ENCODE measurements around the gene PCP2.

The PCP2 gene

DNA sequence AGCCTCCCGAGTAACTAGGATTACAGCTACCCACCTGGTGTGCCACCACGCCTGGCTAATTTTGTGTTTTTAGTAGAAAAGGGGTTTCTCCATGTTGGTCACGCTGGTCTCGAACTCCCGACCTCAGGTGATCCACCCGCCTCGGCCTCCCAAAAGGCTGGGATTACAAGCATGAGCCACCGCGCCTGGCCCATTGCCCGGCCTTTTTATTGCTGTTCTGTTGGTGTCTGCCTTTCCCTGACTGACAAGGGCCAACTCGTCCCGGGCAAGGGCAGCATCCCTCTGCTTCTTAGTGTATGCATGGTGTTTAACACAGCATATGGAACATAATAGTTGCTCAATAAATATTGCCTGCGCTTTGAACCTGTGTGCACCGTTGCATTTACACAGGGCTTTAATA lies 29.1 kb upstream of the PCP2 start:
- Histone ChIP-seq H2AFZ (ENCODE audit: low read length) (no peak overlapping the region), H2BK15ac (ENCODE audit: low read length) (no peak overlapping the region), H2AK5ac (ENCODE audit: low read depth, low read length) (no peak overlapping the region), H3K4me1 (ENCODE audit: control insufficient read depth in 2 of 2, insufficient read depth in 1 of 2, low read depth in 1 of 2, low read length in 2 of 2) (no peaks in the 10 kb centered on the region), H3K36me3 (replicated peaks in 1 of 2; ENCODE audit: control insufficient read depth in 2 of 2, insufficient read depth in 2 of 2, low read length in 2 of 2) (no peaks in the 10 kb centered on the region), H2BK120ac (ENCODE audit: low read depth, low read length) (no peak overlapping the region), H3K9ac (ENCODE audit: low read depth, low read length, poor library complexity) (no peak overlapping the region), H3K4ac (ENCODE audit: low read length) (no peak overlapping the region), H2BK5ac (ENCODE audit: low read length) (no peak overlapping the region), H3K79me1 (ENCODE audit: low read depth, low read length) (peaks cover 1% of the 10 kb centered on the region), H3K4me2 (ENCODE audit: insufficient read depth, low read length, poor library complexity, severe bottlenecking) (no peak overlapping the region), H3K14ac (ENCODE audit: low read length) (no peak overlapping the region), H3K4me3 (ENCODE audit: low read length in 2 of 2) (no peak overlapping the region), H2BK12ac (ENCODE audit: low read length) (no peak overlapping the region), H3K18ac (ENCODE audit: low read length) (no peak overlapping the region), H3K23ac (ENCODE audit: low read depth, low read length, poor library complexity) (no peak overlapping the region), H4K91ac (ENCODE audit: low read depth, low read length, poor library complexity) (no peak overlapping the region), H3K27ac (replicated peaks; ENCODE audit: low read length) (no peak overlapping the region), H4K8ac (ENCODE audit: low read depth, low read length) (no peak overlapping the region), H3K27me3 (ENCODE audit: control insufficient read depth in 3 of 3, insufficient read depth in 3 of 3, low read depth in 1 of 3, low read length in 3 of 3) (no peaks in the 10 kb centered on the region), H3K9me3 (replicated peaks in 1 of 2; ENCODE audit: control insufficient read depth in 2 of 2, insufficient read depth in 1 of 2, low read depth in 1 of 2, low read length in 2 of 2) (no peaks in the 10 kb centered on the region)
- DNase-seq (ENCODE audit: low spot score) = no peak
- WGBS, 2 donors (ENCODE audit: extremely low coverage in 2 of 2, insufficient read length in 2 of 2, insufficient replicate concordance in 1 of 2) = no CpG with 5 or more reads among the region's 14 CpGs

DNA sequence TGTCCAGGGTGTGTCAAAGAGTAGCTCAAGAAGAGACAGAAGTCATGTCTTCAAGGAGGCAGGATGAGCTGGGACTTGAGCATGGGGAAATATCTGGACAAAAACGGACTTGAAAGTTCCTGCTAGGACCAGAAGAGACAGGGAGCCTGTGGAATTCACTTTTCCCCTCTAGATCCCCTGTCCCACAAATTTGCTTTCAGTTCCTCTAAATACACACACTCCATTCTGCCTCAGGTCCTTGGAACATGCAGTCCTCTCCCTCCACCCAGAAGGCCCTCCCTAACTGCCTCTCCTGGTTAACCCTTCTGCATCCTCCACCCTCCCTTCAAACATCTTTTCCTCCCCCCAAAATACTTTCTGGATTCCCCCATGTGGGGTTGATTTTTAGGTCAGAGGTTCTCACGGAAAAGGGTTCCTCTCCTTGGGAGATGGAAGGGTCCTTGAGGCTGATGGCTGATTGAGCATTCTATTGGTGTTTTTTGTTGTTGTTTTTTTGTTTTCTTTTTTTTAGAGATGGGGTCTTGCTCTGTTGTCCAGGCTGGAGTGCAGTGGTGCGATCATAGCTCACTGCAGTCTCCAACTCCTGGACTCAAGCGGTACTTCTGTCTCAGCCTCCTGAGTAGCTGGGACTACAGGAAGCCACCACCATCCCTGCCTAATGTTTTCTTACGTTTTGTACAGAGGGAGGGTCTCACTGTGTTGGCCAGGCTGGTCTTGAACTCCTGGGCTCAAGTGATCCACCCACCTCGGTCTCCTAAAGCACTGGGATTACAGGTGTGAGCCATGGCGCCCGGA lies 28.4 kb upstream of the PCP2 start:
- H4K91ac ChIP-seq (ENCODE audit: low read depth, low read length, poor library complexity) = no peak overlapping the region
- H2BK12ac ChIP-seq (ENCODE audit: low read length) = no peak overlapping the region
- peaks cover 0 to 2% of the 10 kb centered on the region in 2 donors for H3K4me1 ChIP-seq (ENCODE audit: control insufficient read depth in 2 of 2, insufficient read depth in 1 of 2, low read depth in 1 of 2, low read length in 2 of 2)
- no peak overlapping the region for H3K27ac ChIP-seq (replicated peaks; ENCODE audit: low read length)
- H3K27me3 ChIP-seq (ENCODE audit: control insufficient read depth in 3 of 3, insufficient read depth in 3 of 3, low read depth in 1 of 3, low read length in 3 of 3) = no peaks in the 10 kb centered on the region
- WGBS, 2 donors (ENCODE audit: extremely low coverage in 2 of 2, insufficient read length in 2 of 2, insufficient replicate concordance in 1 of 2) = no CpG with 5 or more reads among the region's 8 CpGs
- DNase-seq (ENCODE audit: low spot score) = no peak
- H4K8ac ChIP-seq (ENCODE audit: low read depth, low read length) = no peak overlapping the region
- H3K36me3 ChIP-seq (replicated peaks in 1 of 2; ENCODE audit: control insufficient read depth in 2 of 2, insufficient read depth in 2 of 2, low read length in 2 of 2) = no peaks in the 10 kb centered on the region
- H3K18ac ChIP-seq (ENCODE audit: low read length) = no peak overlapping the region
- H3K4me3 ChIP-seq (ENCODE audit: low read length in 2 of 2) = no peak overlapping the region
- no peak overlapping the region for H2BK120ac ChIP-seq (ENCODE audit: low read depth, low read length)
- no peak overlapping the region for H3K4ac ChIP-seq (ENCODE audit: low read length)
- no peak overlapping the region for H2BK15ac ChIP-seq (ENCODE audit: low read length)
- no peak overlapping the region for H2BK5ac ChIP-seq (ENCODE audit: low read length)
- H2AFZ ChIP-seq (ENCODE audit: low read length) = no peak overlapping the region
- no peak overlapping the region for H2AK5ac ChIP-seq (ENCODE audit: low read depth, low read length)
- H3K9ac ChIP-seq (ENCODE audit: low read depth, low read length, poor library complexity) = no peak overlapping the region
- H3K23ac ChIP-seq (ENCODE audit: low read depth, low read length, poor library complexity) = no peak overlapping the region
- no peak overlapping the region for H3K4me2 ChIP-seq (ENCODE audit: insufficient read depth, low read length, poor library complexity, severe bottlenecking)
- H3K14ac ChIP-seq (ENCODE audit: low read length) = no peak overlapping the region
- no peaks in the 10 kb centered on the region for H3K9me3 ChIP-seq (replicated peaks in 1 of 2; ENCODE audit: control insufficient read depth in 2 of 2, insufficient read depth in 1 of 2, low read depth in 1 of 2, low read length in 2 of 2)
- H3K79me1 ChIP-seq (ENCODE audit: low read depth, low read length) = peaks cover 1% of the 10 kb centered on the region

DNA sequence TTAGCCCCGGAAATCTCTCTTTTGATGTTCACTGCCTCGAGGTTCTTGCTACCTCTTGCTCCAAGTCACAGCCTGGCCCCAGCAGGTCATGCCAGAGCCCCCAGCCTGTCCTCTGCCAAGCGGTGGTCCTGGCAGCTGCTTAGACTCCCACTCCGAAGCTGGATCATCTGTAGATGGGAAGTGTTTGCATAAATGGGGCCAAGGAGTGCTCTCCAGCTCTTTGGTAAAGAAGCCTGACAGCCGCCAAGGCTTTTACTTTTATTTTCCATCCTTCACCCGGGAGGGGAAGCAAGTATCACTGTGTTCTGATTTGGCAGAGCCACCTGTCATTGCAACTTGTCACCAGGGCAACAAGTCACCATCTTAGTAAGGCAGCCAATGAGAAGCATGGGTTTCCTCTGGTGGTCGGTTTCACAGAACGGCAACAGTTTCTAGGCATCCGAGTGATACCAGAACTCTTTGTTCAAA lies 24.7 kb upstream of the PCP2 start:
- H2BK5ac ChIP-seq (ENCODE audit: low read length) = no peak overlapping the region
- no peak overlapping the region for H4K8ac ChIP-seq (ENCODE audit: low read depth, low read length)
- no peaks in the 10 kb centered on the region for H3K9me3 ChIP-seq (replicated peaks in 1 of 2; ENCODE audit: control insufficient read depth in 2 of 2, insufficient read depth in 1 of 2, low read depth in 1 of 2, low read length in 2 of 2)
- H3K27me3 ChIP-seq (ENCODE audit: control insufficient read depth in 3 of 3, insufficient read depth in 3 of 3, low read depth in 1 of 3, low read length in 3 of 3) = no peaks in the 10 kb centered on the region
- peak overlapping the region; percentile 5 for H2AK5ac ChIP-seq (ENCODE audit: low read depth, low read length)
- H2BK12ac ChIP-seq (ENCODE audit: low read length) = no peak overlapping the region
- H4K91ac ChIP-seq (ENCODE audit: low read depth, low read length, poor library complexity) = no peak overlapping the region
- no peak overlapping the region for H3K4me3 ChIP-seq (ENCODE audit: low read length in 2 of 2)
- peaks cover 0 to 2% of the 10 kb centered on the region in 2 donors for H3K4me1 ChIP-seq (ENCODE audit: control insufficient read depth in 2 of 2, insufficient read depth in 1 of 2, low read depth in 1 of 2, low read length in 2 of 2)
- no peak overlapping the region for H3K27ac ChIP-seq (replicated peaks; ENCODE audit: low read length)
- H3K9ac ChIP-seq (ENCODE audit: low read depth, low read length, poor library complexity) = no peak overlapping the region
- H3K23ac ChIP-seq (ENCODE audit: low read depth, low read length, poor library complexity) = no peak overlapping the region
- H2BK120ac ChIP-seq (ENCODE audit: low read depth, low read length) = no peak overlapping the region
- H2BK15ac ChIP-seq (ENCODE audit: low read length) = no peak overlapping the region
- no peak overlapping the region for H3K14ac ChIP-seq (ENCODE audit: low read length)
- peaks cover 1% of the 10 kb centered on the region for H3K79me1 ChIP-seq (ENCODE audit: low read depth, low read length)
- H3K4ac ChIP-seq (ENCODE audit: low read length) = no peak overlapping the region
- H3K36me3 ChIP-seq (replicated peaks in 1 of 2; ENCODE audit: control insufficient read depth in 2 of 2, insufficient read depth in 2 of 2, low read length in 2 of 2) = no peaks in the 10 kb centered on the region
- no peak for DNase-seq (ENCODE audit: low spot score)
- peak overlapping the region; percentile 79 for H2AFZ ChIP-seq (ENCODE audit: low read length)
- no CpG with 5 or more reads among the region's 9 CpGs for WGBS, 2 donors (ENCODE audit: extremely low coverage in 2 of 2, insufficient read length in 2 of 2, insufficient replicate concordance in 1 of 2)
- no peak overlapping the region for H3K4me2 ChIP-seq (ENCODE audit: insufficient read depth, low read length, poor library complexity, severe bottlenecking)
- H3K18ac ChIP-seq (ENCODE audit: low read length) = no peak overlapping the region

DNA sequence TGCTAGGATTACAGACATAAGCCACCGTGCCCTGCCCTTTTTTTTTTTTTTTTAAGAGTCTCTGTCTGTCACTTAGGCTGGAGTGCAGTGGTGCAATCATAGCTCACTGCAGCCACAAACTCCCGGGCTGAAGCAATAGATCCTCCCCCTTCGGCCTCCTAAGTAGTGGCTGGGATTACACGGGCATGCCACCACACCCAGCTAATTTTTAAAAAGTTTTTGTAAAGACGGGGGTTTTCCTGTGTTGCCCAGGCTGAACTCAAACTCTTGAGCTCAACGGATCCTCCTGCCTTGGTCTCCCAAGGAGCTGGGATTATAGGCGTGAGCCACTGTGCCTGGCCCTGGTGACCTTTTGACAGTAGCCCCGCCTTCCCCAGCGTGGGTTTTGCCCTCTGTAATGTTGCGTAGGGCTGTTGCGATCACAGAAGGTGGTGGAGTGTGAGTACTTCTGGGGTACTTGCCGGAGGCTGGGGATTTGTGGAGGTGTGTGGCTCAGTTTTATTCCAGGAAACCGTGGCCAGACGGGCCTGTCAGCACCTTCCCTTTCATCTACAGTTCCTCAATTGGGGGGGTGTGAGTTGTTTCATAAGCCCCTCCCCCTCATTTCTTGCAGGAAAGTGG lies 23.7 kb upstream of the PCP2 start:
- H3K9me3 ChIP-seq (replicated peaks in 1 of 2; ENCODE audit: control insufficient read depth in 2 of 2, insufficient read depth in 1 of 2, low read depth in 1 of 2, low read length in 2 of 2) = no peaks in the 10 kb centered on the region
- no peak overlapping the region for H2BK12ac ChIP-seq (ENCODE audit: low read length)
- H4K8ac ChIP-seq (ENCODE audit: low read depth, low read length) = no peak overlapping the region
- no peak overlapping the region for H3K4me3 ChIP-seq (ENCODE audit: low read length in 2 of 2)
- H3K14ac ChIP-seq (ENCODE audit: low read length) = no peak overlapping the region
- no peak overlapping the region for H3K9ac ChIP-seq (ENCODE audit: low read depth, low read length, poor library complexity)
- H3K18ac ChIP-seq (ENCODE audit: low read length) = no peak overlapping the region
- no peak overlapping the region for H4K91ac ChIP-seq (ENCODE audit: low read depth, low read length, poor library complexity)
- H2BK15ac ChIP-seq (ENCODE audit: low read length) = no peak overlapping the region
- no peaks in the 10 kb centered on the region for H3K36me3 ChIP-seq (replicated peaks in 1 of 2; ENCODE audit: control insufficient read depth in 2 of 2, insufficient read depth in 2 of 2, low read length in 2 of 2)
- DNase-seq (ENCODE audit: low spot score) = no peak
- no peak overlapping the region for H2BK120ac ChIP-seq (ENCODE audit: low read depth, low read length)
- H3K27ac ChIP-seq (replicated peaks; ENCODE audit: low read length) = no peak overlapping the region
- H3K4me2 ChIP-seq (ENCODE audit: insufficient read depth, low read length, poor library complexity, severe bottlenecking) = no peak overlapping the region
- H3K23ac ChIP-seq (ENCODE audit: low read depth, low read length, poor library complexity) = no peak overlapping the region
- H2AFZ ChIP-seq (ENCODE audit: low read length) = peak overlapping the region; percentile 61
- H3K79me1 ChIP-seq (ENCODE audit: low read depth, low read length) = peaks cover 1% of the 10 kb centered on the region
- peaks cover 0 to 4% (median 0%) of the 10 kb centered on the region in 3 experiments for H3K27me3 ChIP-seq (ENCODE audit: control insufficient read depth in 3 of 3, insufficient read depth in 3 of 3, low read depth in 1 of 3, low read length in 3 of 3)
- no peak overlapping the region for H2AK5ac ChIP-seq (ENCODE audit: low read depth, low read length)
- no CpG with 5 or more reads among the region's 14 CpGs for WGBS, 2 donors (ENCODE audit: extremely low coverage in 2 of 2, insufficient read length in 2 of 2, insufficient replicate concordance in 1 of 2)
- H3K4me1 ChIP-seq (ENCODE audit: control insufficient read depth in 2 of 2, insufficient read depth in 1 of 2, low read depth in 1 of 2, low read length in 2 of 2) = peaks cover 1 to 4% of the 10 kb centered on the region in 2 donors
- no peak overlapping the region for H2BK5ac ChIP-seq (ENCODE audit: low read length)
- H3K4ac ChIP-seq (ENCODE audit: low read length) = no peak overlapping the region
